Activated CD4-positive, CD25-positive, alpha-beta regulatory T cell (primary cell): ENCODE measurements around the gene GSTO2.

ENCODE experiments used
- DNase-seq, 4 experiments: peaks; one replicate each; lab custom pipeline; 2025; lab: John Stamatoyannopoulos, UW

The GSTO2 gene

DNA sequence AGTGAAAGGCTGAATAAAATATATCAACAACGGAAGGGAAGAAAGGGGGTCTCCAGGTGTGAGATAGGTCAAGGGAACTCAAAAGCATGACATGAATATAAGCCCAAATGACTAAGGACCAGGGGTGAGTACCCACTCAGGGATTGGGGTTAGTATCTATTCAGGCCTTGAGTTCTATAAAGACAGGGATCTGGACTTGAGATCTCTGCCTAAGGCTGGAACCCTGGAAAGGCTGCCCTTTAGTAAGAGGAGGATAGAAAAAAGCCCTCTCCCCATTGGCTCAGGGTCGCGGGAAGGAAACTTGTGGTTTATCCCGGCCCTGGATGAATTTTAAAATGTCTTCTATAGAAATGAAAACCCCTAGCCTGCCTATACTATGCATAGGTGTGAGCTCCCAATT is 71.7 kb downstream of the GSTO2 start:
- DNase-seq: no peak

DNA sequence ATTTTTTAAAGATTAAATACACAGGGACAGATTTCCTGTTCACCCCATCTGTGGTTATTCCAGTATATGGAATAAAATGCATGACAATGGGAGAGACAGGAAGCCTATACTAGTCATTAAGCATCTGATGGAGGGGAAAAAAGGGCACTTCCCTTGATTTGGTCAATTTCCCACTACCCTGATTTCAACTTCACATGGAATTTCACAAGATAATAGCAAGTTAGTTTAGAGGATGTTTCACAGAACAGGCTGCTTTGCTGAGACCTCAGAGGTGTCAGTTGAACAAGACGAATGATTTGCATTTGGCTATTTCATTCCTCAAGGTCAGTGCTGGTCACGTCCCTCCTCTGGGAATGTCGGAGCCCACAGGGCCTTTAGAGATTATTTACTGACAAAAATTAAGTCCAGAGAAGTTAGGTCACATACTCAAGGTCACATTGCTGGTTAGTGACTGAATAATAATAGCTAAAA is 74.0 kb downstream of the GSTO2 start:
- no peak for DNase-seq

DNA sequence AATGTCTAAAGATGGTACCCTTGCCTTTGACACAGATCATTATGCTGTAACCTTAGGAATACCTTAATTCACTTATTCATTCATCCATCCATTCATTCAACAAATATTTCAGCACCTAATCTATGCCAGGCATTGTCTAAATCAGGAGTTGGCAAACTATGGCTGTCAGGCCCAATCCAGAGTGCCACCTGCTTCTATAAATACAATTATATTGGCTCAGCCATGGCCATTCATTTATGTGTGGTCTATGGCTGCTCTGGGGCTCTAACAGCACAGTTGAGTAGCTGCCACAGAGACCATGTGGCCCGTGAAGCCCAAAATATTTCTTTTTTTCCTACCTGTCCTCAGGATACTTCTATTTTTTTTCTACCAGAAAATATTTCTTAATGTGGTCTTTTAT is 75.2 kb downstream of the GSTO2 start:
- DNase-seq: no peak

DNA sequence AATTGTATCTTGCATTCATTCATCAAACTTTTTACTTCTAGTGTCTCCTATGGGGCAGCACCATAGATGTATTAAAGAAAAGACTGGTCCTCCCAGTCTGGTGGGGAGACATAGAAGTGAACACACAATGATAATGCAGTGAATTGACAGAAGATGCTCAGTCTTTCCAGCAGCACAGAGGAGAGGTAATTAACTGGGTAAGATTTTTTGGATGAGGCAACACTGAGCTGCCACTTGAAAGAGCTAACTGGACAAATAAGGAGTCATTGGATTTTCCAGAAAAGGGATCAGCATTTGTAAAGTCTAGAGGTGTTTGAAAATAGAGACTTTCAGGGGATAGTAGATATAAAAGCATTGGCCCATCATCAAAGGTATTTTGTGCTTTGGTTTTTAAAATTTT is 76.5 kb downstream of the GSTO2 start:
- DNase-seq: no peak

DNA sequence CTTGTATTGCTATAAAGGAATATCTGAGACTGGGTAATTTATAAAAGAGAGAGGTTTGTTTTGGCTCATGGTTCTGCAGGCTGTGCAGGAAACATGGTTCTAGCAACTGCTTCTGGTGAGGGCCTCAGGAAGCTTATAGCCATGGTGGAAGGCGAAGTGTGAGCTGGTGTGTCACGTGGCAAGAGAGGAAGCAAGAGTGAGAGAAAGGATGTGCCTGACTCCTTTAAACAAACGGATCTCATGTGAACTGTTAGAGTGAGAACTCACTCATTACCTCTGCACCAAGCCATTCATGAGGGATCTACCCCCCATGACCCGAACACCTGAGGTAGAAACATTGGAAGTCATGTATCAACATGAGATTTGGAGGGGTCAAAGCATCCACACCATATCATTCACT is 77.0 kb downstream of the GSTO2 start:
- DNase-seq: no peak

DNA sequence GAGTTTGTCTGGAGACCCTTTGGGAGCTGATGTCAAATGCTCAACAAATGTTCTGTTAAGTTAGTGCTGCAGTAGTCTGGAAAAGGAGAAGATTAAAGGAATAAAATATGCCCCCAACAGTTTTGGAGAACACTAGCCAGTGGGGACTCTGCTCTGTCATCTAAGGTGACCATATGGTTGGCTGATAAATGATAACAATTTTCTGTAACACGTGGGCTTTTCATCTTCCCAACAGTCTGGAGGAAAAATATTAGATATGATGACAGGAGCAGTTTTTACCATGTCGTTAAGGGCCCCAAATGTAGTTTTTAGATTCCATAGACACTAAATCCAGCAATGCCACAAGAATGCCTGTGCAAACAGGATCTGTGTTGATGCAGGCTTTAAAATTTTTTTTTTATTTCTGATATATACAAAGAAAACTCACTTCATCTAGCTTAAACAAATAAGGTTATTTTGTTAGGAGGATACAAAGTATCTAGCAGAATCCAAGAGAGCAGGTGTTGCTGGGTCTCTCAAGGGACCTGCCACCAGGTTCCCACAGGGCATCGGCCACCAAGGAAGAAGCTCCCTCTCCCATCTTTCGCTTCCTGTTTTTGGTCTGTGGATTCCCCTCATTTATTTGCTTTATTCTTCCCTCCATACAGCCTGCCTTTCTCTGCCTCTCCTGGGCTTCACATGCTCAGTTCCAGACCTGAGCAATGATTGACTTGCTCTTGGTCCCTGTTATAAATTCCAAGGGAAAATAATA is 78.5 kb downstream of the GSTO2 start:
- DNase-seq: no peak

DNA sequence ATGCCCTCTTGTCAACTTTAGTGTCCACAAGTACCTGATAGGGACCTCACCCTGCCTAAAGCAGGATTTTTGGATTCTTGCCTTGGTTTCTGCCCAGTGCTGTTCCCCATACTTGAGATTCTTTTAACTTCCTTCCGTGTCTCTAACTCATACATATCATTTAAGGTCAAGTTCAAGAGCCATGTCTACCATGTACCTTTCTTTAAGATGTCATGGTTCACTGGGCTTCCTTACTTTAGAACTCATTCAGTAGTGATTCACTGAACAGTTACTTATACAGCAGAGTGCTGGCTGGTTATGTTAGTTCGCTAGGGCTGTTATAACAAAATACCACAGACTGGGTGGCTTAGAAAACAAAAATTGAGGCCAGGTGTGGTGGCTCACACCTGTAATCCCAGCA is 79.6 kb downstream of the GSTO2 start:
- no peak for DNase-seq

DNA sequence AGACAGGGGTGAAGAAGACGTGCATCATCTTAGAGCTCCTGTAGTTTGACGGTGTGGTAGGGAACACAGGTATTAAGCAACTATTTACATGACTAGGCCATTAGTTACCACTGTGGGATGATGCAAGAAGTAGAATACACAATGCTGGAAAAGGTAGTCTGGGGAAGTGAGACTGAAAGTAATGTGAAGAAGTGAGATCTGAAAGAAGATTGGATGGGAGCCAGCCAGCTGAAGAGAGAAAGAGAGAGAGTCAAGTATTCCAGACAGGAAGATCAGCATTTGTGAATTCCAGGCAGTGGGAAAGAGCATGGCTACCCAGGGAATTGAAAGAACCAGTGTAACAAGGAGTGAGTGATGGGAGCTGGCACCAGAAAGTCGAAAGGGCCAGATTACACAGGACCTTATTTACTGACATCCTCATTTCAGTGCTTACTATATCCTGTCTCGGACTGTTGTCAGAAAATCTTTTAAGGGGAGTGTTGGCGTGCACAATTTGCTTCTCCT is 80.7 kb downstream of the GSTO2 start:
- DNase-seq: no peak

DNA sequence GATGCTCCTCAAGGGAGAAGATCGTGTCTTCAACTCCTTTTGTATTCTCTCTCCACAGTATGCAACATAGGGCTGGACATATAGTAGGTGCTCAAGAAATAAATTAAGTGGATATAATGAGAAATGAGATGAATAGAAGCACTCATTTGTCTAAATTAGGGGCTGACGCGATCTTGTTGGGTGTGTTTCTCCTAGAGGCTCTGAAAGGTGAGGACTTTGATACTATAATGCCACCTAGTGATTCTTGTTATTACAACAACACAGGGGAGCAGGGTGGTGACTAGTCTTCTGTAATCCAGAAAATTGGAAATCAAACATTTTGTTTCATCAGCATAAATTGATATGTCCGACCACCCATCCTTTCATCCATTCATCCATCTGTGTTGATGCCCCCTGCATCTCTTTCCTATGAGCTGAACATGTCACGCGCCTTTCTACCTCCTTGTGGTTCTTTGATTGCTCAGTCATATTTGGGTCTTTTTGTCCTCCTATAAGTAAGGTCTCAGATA is 81.2 kb downstream of the GSTO2 start:
- DNase-seq: no peak

DNA sequence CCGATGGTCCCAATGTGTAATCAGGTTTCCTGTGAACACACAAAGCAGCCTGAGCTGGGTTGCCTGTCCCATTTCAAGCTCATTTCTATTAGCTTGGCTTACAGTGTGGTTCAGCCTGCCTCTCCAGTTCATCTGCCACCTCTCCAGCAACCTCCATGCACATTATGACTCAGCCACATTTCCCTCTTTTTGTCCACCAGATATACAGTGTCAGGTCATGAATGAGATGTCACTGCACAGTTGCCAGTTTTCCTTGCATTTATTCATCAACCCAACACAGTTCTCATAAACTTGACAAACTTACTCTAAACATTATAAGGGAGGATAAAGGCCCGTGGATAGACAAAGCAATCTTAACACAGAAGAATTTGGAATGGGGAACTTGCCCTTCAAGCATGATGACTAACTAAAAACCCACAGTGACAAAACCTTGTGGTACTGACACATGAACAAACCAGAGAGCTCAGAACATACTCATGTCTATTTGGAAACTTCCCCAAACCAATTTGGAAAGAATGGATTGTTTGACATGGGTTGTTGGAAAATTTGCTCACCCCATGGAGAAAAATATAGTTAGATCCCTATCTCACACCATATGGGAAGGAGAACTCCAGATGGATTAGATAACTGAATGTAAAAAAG is 82.2 kb downstream of the GSTO2 start:
- DNase-seq: no peak

DNA sequence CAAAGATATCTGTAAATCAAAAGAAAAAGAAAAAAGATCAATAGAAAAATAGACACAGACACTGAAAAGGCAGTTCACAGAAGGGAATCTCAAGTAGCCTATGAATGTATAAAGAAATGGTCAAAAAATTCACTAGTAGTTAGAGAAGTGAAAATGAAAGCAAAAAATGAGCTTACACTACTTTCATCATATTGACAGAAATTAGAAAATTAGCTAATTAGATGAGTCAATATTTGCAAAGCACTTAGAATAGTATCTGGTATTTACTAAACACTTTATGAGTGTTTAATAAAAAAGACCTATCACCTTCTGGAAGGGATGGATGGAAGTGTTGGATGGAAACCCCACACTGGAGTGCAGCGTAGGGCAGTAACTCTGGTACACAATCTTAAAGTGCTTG is 82.9 kb downstream of the GSTO2 start:
- no peak for DNase-seq

DNA sequence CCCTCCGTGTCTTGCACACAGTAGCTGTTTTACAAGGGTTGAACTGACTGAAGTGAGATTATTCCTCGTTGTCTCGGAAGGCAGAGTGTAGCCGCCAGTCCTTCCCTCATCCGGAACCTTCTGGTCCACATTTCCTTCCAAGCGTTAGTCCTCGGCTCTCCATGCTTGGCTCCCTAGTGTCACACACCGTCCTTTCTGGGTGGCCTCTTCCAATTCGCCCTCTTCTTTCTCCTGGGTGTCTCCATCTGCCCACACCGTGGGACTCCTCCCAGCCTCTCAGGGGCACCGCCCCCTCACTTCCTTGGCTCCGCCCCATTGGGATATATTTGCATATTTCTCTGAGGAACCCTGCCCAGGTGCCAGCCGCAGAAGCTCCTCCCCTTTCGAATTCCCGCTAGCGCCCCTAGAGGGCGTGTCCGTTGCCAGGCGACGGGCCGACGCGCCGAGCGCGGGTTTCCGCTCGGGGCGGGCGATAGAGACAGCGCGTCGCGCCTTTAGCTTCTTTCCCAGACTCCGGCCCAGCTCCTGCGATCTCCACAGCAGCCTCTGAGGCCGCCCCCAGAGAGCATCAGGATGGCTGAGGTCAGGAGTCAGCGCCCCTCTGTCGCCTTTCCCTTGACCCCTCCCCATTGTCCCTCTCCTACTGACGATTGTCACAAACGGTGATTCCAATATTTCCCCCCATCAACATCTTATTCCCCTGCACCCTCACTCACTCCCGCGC is 84.5 kb downstream of the GSTO2 start, which contains the start of gene CFAP58:
CFAP58 (plus strand) TSS at position 509 of the 724 bp plus-strand sequence; CDS start at position 574, 65 bp downstream.
- DNase-seq: peak; percentile 68 to 75 (median 73)
